Small intestine (tissue), 7 donors: Measurements from ENCODE around the gene ABL2. TPM values are rescaled to one million over a fixed set of nuclear protein-coding genes. Genes with fewer than 3 reads are reported as not detected.

Experiments
- DNase-seq, 2 donors: peaks; one replicate each; pipeline versions ENCODE4 v3.0.0 to v3.0.0-alpha.2; 2013
- FAIRE-seq: peaks from 2 replicates; lab custom pipeline; 2012; peaks lifted over from hg19 to GRCh38; lab: Jason Lieb, UNC
- H3K27ac ChIP-seq, 3 donors: one replicate each; pipeline ENCODE4 v1.5.1; 2013; ENCODE audit warnings: low read length in 2 of 3, mild to moderate bottlenecking in 2 of 3, control low read depth in 1 of 3, inconsistent platforms in 1 of 3, low read depth in 1 of 3, moderate library complexity in 1 of 3
- H3K27me3 ChIP-seq, 3 donors: one replicate each; pipeline ENCODE4 v1.6.1; 2013; ENCODE audit warnings: low read length in 3 of 3, inconsistent platforms in 1 of 3; ENCODE audit not compliant: control insufficient read depth in 3 of 3, insufficient read depth in 3 of 3
- H3K36me3 ChIP-seq, 3 donors: one replicate each; pipeline ENCODE4 v1.6.1; 2013; ENCODE audit warnings: low read length in 3 of 3, inconsistent platforms in 1 of 3, low read depth in 1 of 3, mild to moderate bottlenecking in 1 of 3, moderate library complexity in 1 of 3; ENCODE audit not compliant: control insufficient read depth in 3 of 3, insufficient read depth in 2 of 3
- H3K4me1 ChIP-seq, 3 donors: one replicate each; pipeline ENCODE4 v1.6.1; 2013; ENCODE audit warnings: low read length in 2 of 3, inconsistent platforms in 1 of 3, low read depth in 1 of 3, mild to moderate bottlenecking in 1 of 3, moderate library complexity in 1 of 3; ENCODE audit not compliant: control insufficient read depth in 3 of 3, insufficient read depth in 2 of 3
- H3K4me3 ChIP-seq, 3 donors: one replicate each; pipeline ENCODE4 v1.5.1; 2013; ENCODE audit warnings: low read length in 3 of 3, control low read depth in 1 of 3, inconsistent platforms in 1 of 3, low read depth in 1 of 3, mild to moderate bottlenecking in 1 of 3, moderate library complexity in 1 of 3
- H3K9me3 ChIP-seq, 2 donors: one replicate each; pipeline ENCODE4 v1.6.1; 2013; ENCODE audit warnings: low read depth in 1 of 2, low read length in 1 of 2; ENCODE audit not compliant: control insufficient read depth in 2 of 2, insufficient read depth in 1 of 2
- WGBS, 3 donors: extraction: QIAGEN DNeasy Blood & Tissue Kit; methylation state at CpG; one replicate each; pipeline ENCODE4 v1.1.7; 2013; 5-methylcytosine and 5-hydroxymethylcytosine counted together
- polyA plus RNA-seq, 4 donors: library from polyadenylated mRNA; stranded (reverse) in 3 of 4; unstranded in 1 of 4; fragments of 200-250 nt in 3 of 4; fragments of 120-200 nt in 1 of 4; gene quantifications; one replicate each; pipeline versions ENCODE4 v1.2.1 to v1.2.3, GENCODE V29; 2013
- donor health status: healthy with polysubstance abuse.
- donor health status: control.
- donor health status: control.
- donor health status: Bipolar disorder and iron deficiency.
- donor health status: healthy.

The ABL2 gene
- polyA plus RNA-seq, 4 donors: 1.6 to 8.1 (median 3.0) TPM

DNA sequence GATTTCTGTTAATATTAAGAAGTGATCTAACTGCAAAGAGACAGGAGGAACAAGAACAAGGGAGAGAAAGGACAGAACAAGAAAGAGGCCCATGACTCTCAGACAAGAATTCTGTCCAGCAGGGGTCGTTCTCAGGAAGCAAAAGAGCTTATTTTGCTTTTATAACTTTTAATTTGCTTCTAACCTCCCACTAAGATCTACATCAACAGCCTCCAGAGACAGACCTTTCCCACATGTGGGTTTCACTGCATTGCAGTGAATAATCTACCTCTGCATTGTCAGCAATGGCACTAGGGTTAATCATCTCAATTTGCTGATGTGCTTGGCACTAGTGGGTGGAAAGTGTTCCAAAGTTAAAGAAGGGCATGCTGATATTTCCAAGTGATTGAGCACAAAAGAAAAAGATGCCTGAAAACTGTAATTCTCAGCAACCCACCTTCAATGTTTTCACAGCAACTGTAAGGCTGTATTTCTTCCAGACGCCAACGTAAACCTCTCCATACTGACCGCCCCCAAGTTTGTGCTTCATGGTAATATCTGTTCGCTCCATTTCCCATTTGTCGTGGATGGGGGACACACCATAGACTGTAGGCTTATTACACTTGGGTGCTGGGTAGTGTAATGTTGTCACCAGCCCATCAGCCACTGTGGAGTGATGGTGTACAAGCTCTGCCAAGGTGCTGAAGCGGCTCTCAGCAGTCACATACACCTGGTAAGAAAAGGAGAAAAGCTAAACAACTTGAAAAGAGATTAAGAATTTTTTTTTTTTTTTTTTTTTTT lies 108.1 kb downstream of the ABL2 start:
- Histone ChIP-seq H3K27me3 (no peaks in the 10 kb centered on the region), H3K9me3 (no peaks in the 10 kb centered on the region), H3K4me1 (no peaks in the 10 kb centered on the region), H3K4me3 (no peak overlapping the region), H3K27ac (no peak overlapping the region), H3K36me3 (peaks cover 7 to 29% (median 9%) of the 10 kb centered on the region in 3 donors)
- peak; percentile 41 to 50 for DNase-seq
- no peak for FAIRE-seq
- WGBS, 3 donors: 86 to 88% (median 86%) methylated on average over 7 of the region's 7 CpGs

DNA sequence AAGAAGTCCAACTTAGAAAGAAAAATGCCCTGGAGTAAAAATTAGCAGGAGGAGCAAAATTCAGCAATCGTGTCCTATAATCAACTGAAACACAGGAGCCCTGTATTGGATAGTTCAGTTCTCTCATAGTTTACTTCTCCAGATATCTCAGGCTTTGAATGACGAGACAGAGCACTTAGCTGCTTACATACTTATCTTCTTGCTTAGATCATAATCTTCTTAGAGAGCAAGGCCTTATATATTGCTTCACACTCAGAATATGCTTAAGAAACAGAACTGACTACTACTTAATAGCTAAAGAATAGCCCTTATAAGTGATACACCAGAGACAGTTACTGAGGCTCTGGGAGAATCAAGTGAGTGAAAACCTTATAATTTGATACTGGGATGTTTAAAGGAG lies 108.7 kb downstream of the ABL2 start:
- Histone ChIP-seq H3K9me3 (no peaks in the 10 kb centered on the region), H3K27me3 (no peaks in the 10 kb centered on the region), H3K27ac (no peak overlapping the region), H3K4me1 (no peaks in the 10 kb centered on the region), H3K36me3 (peaks cover 5 to 29% (median 9%) of the 10 kb centered on the region in 3 donors), H3K4me3 (no peak overlapping the region)
- no peak for DNase-seq
- 84 to 92% (median 84%) methylated on average over 2 of the region's 2 CpGs for WGBS, 3 donors
- FAIRE-seq: no peak

DNA sequence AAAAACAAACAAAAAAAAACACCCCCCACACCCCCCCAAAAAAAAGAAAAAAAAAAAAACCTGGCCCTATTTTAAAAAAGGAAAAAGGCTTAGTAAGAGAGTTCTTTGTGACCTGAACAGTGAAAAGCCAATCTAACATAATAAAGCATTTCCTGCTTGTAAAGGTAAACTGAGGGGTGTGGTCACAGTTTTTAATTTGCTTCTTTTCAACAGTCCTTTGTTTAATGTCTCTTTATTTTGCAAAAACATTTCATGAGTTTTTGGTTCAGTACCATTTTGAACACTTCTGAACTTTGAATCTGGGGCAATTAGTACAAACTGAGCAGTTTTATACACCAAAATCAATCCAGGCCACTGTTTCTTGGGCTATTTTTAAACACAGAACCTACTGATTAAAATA lies 110.0 kb downstream of the ABL2 start:
- Histone ChIP-seq H3K36me3 (peaks cover 5 to 29% (median 9%) of the 10 kb centered on the region in 3 donors), H3K4me3 (no peak overlapping the region), H3K9me3 (no peaks in the 10 kb centered on the region), H3K27me3 (no peaks in the 10 kb centered on the region), H3K4me1 (no peaks in the 10 kb centered on the region), H3K27ac (no peak overlapping the region)
- no peak for FAIRE-seq
- DNase-seq: no peak

DNA sequence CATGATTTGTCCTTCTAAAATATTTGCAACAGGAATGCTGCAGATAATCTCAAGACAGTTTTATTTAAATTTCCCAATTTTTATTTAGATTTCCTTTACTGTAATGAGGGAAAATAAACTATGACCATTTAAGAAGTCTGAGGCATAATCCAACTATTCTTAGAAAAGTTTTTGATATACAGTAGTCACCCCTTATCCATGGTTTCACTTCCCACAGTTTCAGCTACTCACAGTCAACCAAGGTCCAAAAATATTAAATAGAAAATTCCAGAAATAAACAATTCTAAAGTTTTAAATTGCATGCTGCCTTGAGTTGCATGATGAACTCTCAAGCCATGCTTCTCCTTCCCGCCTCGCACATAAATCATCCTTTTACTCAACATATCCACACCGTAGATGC lies 114.3 kb downstream of the ABL2 start:
- no peak overlapping the region for H3K4me3 ChIP-seq
- H3K9me3 ChIP-seq: no peaks in the 10 kb centered on the region
- 86 to 98% (median 98%) methylated on average over 3 of the region's 3 CpGs for WGBS, 3 donors
- peaks cover 8 to 40% (median 10%) of the 10 kb centered on the region in 3 donors for H3K36me3 ChIP-seq
- FAIRE-seq: no peak
- no peaks in the 10 kb centered on the region for H3K4me1 ChIP-seq
- no peak overlapping the region for H3K27ac ChIP-seq
- no peaks in the 10 kb centered on the region for H3K27me3 ChIP-seq
- no peak for DNase-seq

DNA sequence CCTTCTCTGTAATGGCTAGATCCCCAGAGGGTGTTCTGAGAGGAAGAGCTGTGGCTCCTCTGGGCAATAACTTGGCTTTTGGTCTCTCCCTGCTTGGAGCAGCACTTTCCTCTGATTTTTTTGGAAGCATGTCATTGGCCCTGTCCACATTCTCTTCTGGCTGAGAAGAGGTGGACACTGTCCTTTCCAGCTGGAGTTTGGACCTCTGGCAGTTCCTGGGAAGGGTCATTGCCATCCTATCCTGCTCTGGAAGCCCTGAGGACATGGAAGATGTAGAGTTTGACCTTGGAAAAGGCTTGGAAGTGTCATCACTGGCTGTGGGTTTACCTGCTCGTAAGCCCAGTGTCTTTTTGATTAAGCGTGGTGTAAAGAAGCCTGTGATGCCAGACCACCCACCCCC lies 120.8 kb downstream of the ABL2 start:
- Histone ChIP-seq H3K4me3 (no peak overlapping the region), H3K4me1 (peaks cover 0 to 3% (median 0%) of the 10 kb centered on the region in 3 donors), H3K36me3 (peaks cover 8 to 47% (median 19%) of the 10 kb centered on the region in 3 donors), H3K27ac (no peak overlapping the region), H3K27me3 (no peaks in the 10 kb centered on the region), H3K9me3 (no peaks in the 10 kb centered on the region)
- WGBS, 3 donors: 95 to 100% (median 97%) methylated on average over 2 of the region's 2 CpGs
- FAIRE-seq (no peak), DNase-seq (no peak)

DNA sequence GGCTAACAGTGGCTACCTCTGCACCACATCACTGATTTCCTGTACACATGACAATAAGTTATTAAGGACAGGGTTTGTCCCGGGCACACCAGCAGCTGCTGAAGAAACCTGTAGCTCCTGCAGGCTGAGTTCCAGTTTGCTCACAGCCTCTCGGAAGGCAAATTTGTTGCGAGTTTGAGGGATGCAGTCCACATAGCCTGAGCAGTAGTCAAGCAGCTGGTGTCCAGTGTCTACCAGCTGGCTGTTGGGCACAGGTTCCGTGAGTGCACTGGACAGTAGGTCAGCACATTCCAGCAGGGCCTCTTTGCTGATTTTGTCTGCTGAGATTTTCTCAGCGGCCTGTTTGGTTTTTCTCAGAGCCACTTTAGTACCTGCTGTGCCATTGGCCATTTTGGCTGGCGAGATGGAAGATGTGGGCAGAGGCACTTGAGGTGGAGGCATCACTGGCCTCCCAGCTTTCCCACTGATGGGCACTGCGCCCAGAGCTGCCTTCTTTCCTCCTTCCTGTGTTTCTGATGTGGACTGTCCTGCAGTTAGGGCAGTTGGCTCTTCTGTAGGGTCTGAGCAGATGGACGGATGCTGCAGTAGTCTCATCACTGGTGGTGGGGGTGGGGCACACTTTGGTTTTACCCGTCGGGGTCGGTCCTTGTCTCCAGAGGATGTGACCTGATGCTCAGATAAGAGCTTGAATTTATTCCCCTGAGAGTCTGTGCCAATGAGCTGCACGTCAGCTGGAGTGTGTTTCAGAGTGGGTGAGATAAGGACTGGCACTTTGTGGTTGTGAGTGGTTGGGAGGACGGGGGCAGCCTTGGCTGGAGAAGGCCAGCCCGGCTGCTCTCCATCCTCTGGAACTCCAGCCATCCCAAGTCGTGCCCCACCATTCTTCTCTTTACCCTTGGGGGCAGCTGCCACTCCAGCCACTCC lies 121.5 kb downstream of the ABL2 start:
- Histone ChIP-seq H3K9me3 (no peaks in the 10 kb centered on the region), H3K27me3 (no peaks in the 10 kb centered on the region), H3K27ac (no peak overlapping the region), H3K4me3 (no peak overlapping the region), H3K36me3 (peaks cover 8 to 47% (median 19%) of the 10 kb centered on the region in 3 donors), H3K4me1 (peaks cover 0 to 3% (median 0%) of the 10 kb centered on the region in 3 donors)
- FAIRE-seq (no peak), DNase-seq (no peak)
- WGBS, 3 donors: 85 to 89% (median 88%) methylated on average over 15 of the region's 15 CpGs

DNA sequence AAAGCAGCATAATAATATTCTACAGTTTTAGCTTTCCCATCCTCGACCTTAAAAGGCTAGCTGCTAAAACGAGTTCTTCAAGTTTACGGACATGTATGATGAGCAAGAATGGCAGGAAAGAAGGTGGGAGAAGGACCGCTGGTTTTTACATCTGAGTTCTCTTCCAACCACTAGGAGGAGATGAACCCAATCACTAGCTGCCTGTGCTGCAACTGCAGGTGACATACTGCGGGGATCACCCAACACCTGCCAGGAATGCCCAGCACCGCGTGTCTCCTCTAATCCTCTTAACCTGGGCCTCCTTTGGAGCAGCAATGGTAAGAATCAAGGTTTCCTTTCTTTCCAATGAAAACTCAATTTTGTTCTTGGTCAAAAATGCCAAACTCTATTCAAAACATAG lies 124.1 kb downstream of the ABL2 start:
- H3K9me3 ChIP-seq: no peaks in the 10 kb centered on the region
- WGBS, 3 donors: 30 to 56% (median 43%) methylated on average over 7 of the region's 7 CpGs
- H3K27me3 ChIP-seq: no peaks in the 10 kb centered on the region
- no peak overlapping the region for H3K4me3 ChIP-seq
- H3K4me1 ChIP-seq: peaks cover 0 to 3% (median 0%) of the 10 kb centered on the region in 3 donors
- no peak for FAIRE-seq
- no peak overlapping the region for H3K27ac ChIP-seq
- DNase-seq: peak; percentile 46 to 55
- peaks cover 10 to 40% (median 16%) of the 10 kb centered on the region in 3 donors for H3K36me3 ChIP-seq

DNA sequence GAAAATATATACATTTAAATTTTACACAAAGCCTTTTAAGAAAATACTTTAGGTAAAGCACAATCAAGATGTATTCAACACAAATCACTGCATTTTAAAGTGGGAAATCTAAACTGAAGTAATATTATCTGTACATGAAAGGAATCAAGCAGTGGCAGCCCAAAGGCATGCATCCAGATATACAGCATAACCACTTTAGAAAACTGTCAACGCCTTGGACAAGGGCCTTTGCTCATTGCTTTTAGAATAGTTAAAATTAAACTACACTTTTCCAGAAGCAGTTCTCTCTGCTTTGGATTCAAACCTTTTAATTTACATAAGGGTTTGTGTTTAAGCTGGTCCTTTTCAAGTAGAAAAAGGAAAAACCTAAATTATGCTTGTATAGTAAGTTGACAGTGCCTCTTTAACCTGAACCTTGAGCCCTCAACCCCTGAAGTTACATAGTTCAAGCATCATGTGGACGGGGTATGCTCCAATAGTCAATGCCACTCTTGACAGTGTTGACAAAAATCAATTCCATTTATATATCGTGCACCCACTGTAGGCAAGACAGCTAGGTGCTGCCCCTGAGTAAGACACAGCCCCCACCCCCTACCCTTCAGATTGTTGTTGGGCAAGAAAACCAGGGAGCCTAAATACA lies 124.7 kb downstream of the ABL2 start:
- Histone ChIP-seq H3K4me3 (no peak overlapping the region), H3K27me3 (no peaks in the 10 kb centered on the region), H3K27ac (no peak overlapping the region), H3K36me3 (peaks cover 7 to 33% (median 12%) of the 10 kb centered on the region in 3 donors), H3K4me1 (peaks cover 0 to 3% (median 0%) of the 10 kb centered on the region in 3 donors), H3K9me3 (no peaks in the 10 kb centered on the region)
- no peak for DNase-seq
- FAIRE-seq: no peak
- WGBS, 3 donors: 87 to 94% (median 89%) methylated on average over 3 of the region's 3 CpGs
